ENCODE data around the gene RHEBL1.

- no peak for TF ChIP-seq CTCF (optimal IDR thresholded peaks at IDR 0.05 in 1 of 3, IDR thresholded peaks at IDR 0.05 in 1 of 3, conservative IDR thresholded peaks at IDR 0.05 in 1 of 3; ENCODE audit: extremely low read depth in 1 of 3, insufficient read depth in 2 of 3, low read length in 3 of 3)
- no peak for TF ChIP-seq EZH2 (IDR thresholded peaks at IDR 0.05; ENCODE audit: low read length)
Observed at GRCh38 chr12:49098703-49099102, 28.9 kb upstream of the RHEBL1 start.

Data from keratinocyte (primary cell).